HG03575 (cell line): ENCODE measurements around the gene SYT1.
"Not testable (repeated sequence)": the region's sequence is repeated elsewhere in the genome, so short reads cannot be mapped to it uniquely, and the experiment has no call there.

Source experiments
- ATAC-seq: cut with Tn5 transposase; IDR thresholded peaks from one replicate; pipeline ENCODE4 v1.9.1; 2021; ENCODE audit not compliant: unreplicated experiment, insufficient number of reproducible peaks, low FRiP score; ENCODE audit errors: extremely low read depth

Gene SYT1

GRCh38 chr12:79400481-79400880, 535.9 kb downstream of the SYT1 start:
- ATAC-seq = no peak

DNA sequence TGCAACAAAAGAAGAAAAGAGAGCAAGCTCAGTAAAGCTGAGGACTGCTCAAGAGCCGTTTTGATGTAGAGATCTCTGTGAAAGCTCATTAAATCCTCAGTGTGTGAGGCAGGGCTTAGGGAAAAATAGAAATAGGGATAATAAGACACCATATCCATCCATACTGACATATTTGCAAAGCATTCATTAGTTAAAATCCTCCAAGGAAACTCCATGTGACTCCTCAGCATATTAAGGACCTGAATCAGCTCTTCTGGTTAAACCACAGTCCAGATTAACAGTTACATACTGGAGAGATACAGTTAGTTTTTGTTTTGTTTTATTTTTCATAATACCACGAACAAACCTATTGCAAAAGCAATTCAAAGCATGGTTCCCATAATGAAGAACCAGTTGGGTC, 538.0 kb downstream of the SYT1 start:
- no peak for ATAC-seq

GRCh38 chr12:79406993-79407392, 542.4 kb downstream of the SYT1 start:
- ATAC-seq = no peak

DNA sequence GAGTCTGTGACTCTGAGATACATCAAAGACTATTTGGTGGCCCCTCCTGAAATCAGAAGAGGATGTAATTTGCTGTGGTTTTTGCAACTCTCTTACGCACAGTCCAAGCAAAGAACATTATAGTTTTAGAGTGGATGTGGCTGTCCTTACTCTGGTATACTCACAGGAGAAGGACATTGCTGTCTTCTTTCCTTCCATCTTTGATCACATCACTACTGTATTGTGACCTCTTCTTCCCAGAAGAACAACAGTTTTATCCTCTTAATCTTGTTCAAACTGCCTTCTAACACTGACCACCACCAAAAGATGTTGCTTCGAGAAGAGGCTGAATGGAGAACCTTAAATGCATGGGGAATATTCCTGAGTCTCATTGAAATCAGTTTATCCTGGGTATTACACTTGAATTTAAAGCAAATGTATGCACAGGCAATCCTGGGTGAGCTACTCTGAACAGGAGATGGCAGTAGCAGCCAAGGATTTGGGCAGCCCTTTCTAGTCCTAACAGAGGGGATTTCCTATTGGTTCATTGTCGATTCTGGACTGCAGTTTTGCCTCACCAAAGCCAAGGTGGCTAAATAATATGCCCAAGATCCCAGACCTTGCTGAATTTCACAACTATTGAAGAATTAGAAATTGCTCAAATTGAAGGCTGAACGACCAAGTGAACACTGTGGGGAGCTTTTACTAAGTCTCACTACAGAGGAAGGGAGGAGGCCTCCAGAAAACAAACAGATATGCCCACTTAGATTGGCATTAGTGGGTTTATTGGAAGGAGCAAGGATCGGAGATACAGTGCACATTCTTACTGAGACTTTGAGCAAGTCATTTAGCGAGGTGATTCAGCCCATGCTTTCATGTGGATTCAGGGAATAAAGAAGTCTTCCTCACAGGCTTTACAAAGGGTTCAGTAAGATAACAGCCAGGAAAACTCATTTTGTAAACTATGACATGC, 543.4 kb downstream of the SYT1 start:
- no peak for ATAC-seq

- ATAC-seq = no peak
Measured at GRCh38 chr12:79408689-79409088, 544.1 kb downstream of the SYT1 start.

GRCh38 chr12:79409562-79409961, 545.0 kb downstream of the SYT1 start:
- ATAC-seq = no peak

DNA sequence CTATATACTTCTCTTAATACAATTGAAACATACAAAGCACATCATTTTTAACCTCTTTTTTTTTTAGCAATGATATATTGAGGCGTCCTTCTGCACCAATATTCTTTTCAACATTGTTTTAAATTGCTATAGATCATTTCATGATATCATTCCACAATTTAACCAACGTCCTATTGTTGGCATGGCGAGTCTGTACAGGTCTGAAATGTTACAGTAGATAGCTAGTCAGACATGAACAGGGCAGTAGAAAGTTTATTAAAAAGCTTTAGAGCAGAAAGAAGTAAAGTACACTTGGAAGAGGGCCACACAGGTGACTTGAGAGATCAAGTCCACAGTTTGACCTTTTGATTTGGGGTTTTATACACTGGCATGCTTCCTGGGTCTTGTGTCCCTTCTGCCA, 547.2 kb downstream of the SYT1 start:
- no peak for ATAC-seq

GRCh38 chr12:79413796-79414195, 549.2 kb downstream of the SYT1 start:
- ATAC-seq = no peak

GRCh38 chr12:79414252-79414651, 549.7 kb downstream of the SYT1 start:
- no peak for ATAC-seq

- ATAC-seq = no peak
Measured at GRCh38 chr12:79415321-79415720, 550.7 kb downstream of the SYT1 start.

DNA sequence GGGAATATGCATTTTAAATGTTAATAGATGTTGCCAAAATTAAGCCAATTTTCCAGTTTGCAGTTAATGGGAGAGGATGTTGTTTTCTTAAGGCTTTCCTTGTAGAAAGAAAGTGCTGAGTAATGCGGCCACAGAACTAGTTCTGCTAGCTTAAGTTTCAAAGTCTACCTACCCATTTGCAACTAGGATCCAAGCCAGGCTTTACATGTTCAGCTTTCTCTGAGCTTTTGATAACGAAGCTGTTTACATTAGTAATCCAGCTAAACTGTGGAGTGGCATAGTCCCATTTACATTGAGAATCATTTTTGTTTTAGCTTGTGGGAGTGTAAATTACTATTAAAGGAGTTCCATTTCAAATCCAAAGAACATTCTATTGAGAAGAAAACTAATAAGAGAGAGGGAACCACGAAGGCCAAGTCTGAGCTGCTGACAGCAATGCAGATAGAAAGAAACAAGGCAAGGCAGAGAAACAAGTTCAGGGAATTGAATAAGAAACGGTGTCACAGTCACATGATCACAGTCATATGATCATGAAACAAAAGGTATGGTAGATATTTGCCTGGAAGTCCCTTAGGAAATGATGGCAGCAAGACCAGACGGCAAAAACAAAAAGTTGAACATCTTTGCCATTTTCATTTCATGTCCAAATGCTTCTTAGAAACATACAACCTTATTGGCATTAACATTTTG, 551.3 kb downstream of the SYT1 start:
- no peak for ATAC-seq

DNA sequence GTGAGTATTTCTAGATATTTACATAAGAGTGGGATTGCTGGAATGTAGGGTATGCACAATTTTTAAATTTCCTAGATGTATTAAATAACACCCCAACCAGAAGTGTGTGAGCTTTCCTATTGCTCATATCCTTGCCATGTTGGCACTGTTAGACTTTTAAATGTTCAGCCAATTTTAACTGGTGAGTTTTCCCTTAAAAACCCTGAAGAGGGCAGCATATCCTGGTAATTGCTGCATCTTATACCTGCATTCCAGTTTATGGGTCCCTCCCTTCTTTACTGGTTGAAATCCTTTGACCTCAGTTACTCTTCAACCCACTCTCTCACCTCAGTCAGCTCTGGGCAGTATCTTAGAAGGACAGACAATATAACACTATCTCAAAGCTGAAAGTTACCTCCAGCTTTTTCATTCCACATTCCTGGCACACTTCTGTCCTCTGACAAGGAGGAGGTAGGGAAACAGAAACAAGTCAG, 555.6 kb downstream of the SYT1 start:
- ATAC-seq = no peak

GRCh38 chr12:79421236-79421740, 556.7 kb downstream of the SYT1 start:
- no peak for ATAC-seq

- ATAC-seq = no peak
Measured at GRCh38 chr12:79422060-79422812, 557.7 kb downstream of the SYT1 start.

GRCh38 chr12:79423560-79423959, 559.0 kb downstream of the SYT1 start:
- ATAC-seq = no peak

- no peak for ATAC-seq
Measured at GRCh38 chr12:79424109-79424721, 559.6 kb downstream of the SYT1 start.

DNA sequence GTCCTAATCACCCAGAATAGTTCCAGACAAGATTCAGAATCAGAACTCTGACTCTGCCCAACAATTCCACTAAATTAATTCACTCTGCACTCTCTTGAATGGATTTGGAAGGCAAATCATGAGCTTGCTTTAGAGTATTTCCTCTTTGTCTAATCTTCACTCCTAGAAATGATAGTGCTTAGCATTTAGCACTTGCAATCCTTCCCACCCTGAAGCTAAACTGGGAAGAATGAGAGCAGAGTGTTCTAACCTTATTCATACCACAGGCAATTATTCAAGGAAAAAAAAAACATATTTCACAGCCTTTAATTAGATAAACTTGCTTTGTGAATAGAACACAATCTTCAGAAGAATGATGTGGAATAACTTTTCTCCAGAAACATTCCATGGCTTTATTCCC, 561.5 kb downstream of the SYT1 start:
- no peak for ATAC-seq

GRCh38 chr12:79426744-79427143, 562.2 kb downstream of the SYT1 start:
- ATAC-seq = not testable (repeated sequence)
